HG03103 (cell line): ENCODE results near the gene ADCY4.
"Not testable (repeated sequence)": the region's sequence is repeated elsewhere in the genome, so short reads cannot be mapped to it uniquely, and the experiment has no call there.

ENCODE experiments used
- ATAC-seq: cut with Tn5 transposase; IDR thresholded peaks from one replicate; pipeline ENCODE4 v1.9.1; 2021; ENCODE audit warnings: low read depth; ENCODE audit not compliant: unreplicated experiment

Gene ADCY4

GRCh38 chr14:24367514-24368211 is 32.8 kb upstream of the ADCY4 start, which contains the start of gene NFATC4:
Gene NFATC4, plus strand, starts transcription at chr14:24368184. Its CDS starts 157 bp downstream, at chr14:24368341.
- no peak for ATAC-seq

- ATAC-seq = peak; percentile 50
Measured at GRCh38 chr14:24366721-24367513, 32.0 kb upstream of the ADCY4 start.

DNA sequence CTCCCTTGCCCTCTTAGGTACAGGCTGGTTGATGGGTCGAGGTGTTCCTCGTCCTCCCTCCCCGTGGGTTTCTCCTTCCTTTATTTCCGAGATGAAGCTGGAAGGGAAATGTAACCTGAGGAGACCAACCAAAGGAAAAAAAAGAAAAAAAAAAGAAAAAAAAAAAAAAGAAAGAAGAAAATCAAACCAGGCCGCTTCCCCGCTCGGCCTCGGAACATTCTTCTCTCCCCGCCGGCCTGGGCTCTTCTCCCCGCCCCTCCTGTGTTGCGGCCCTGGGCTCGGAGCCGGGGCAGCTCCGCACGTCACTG is 31.5 kb upstream of the ADCY4 start:
- no peak for ATAC-seq

DNA sequence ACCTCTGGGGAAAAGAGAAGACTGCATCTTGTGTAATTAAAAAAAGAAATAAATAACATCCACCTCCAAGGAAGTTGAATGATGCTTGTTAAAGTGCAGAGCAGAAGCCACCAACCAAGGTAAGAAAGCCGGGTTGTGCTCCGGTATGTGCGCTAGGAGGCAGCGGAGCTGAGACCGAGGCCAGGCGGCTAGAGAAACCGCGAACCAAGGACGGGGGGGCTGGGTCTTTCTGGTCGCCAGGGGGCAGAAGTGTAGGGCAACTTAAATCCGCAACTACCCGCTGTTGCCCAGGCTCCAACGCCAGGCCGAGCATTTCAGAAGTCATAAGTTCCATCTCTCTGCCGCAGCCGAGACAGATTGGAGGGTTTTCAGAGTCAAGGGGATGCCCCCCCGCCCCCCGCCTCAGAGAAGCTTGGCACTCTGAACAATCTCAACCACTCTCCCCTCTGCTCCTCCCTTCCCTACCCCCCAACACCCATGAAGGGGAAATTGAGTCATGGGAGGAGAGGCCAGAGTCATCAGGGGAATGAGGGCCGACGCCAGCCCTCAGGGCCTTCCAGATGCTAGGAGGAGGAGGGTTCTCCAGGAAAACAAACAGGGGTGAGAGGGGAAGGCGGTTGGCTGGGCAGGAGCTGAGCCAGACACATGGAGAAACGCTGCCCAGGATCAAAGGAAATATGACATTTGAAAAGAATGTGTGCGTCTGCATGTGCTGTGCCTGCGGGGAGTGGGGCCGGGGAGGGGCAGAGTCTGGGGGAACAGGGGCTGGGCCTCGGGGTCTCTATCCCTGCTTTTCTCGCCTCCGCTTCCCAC is 30.9 kb upstream of the ADCY4 start:
- no peak for ATAC-seq

DNA sequence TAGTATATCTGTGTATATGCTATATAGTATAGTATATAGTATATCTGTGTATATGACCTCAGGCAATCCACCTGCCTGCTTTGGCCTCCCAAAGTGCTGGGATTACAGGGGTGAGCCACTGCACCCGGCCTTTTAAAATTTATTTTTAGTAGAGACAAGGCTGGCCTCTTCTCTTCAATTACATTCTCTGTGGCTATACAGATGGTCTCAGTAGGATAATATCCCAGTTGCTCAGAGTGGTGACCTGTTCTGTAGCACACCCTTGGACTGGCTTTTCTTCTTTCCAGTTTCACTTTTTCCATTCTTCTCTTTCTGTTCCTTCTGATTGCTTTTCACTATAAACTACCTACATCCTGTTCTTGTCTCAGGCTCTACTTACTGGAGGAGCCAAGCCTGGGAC is 30.0 kb upstream of the ADCY4 start:
- ATAC-seq = no peak

DNA sequence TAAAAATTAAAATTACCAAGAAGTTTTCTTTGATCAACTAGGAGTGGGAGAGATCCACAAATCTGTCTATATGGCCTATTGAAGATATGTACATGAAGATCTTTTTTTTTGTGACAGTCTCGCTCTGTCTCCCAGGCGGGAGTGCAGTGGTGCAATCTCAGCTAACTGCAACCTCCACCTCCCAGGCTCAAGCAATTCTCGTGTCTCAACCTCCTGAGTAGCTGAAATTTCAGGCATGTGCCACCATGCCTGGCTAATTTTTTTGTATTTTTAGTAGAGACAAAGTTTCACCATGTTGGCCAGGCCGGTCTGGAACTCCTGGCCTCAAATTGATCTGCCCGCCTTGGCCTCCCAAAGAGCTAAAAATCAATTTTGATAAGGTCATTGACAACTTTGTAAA is 28.5 kb upstream of the ADCY4 start:
- ATAC-seq = no peak

DNA sequence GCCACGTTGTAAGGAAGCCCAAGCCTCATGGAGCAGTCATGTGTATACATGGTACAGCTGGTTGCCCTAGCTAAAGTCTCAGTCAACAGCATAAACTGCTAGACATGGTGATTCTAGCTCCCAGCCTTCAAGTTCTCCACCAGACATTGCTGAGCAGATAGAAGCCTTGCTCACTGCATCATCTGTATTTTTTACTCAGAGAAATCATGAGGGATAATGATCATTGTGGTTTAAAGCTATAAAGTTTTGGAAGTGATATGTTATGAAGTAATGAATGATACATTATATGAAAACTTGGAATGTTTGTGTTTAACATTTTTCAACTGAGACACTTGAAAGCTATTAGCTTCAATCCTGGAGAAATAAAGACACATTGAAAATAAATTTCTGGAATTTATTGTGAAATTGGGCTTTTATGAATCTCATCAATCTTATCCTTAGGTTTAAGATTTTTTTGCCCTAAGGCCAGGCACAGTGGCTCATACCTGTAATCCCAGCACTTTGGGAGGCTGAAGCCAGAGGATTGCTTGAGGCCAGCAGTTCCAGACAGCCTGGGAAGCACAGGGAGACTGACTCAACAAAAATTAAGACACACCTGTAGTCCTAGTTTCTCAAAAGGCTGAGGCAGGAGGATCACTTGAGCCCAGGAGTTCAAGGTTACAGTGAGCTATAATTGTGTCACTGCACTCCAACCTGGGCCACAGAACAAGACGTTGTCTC is 27.5 kb upstream of the ADCY4 start:
- ATAC-seq = no peak

DNA sequence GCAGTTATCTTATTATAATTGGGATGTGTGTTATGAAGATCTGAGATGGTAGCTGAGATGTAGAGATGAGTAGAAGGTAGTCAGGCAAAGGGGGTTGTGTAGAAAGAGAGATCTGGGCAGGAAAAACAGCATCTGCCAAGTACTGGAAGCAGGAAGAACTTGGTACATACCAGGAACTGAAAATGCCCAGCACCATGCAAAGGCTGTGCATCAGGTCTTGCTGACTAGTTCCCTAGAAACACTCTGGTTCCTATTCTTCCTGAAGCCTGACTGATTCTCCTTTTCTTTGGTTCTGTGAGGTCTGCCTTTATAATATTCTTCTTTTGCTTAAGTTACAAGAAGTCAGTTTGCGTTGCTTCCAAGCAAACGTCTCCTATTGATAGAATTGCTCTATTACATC is 26.5 kb upstream of the ADCY4 start:
- ATAC-seq = no peak

DNA sequence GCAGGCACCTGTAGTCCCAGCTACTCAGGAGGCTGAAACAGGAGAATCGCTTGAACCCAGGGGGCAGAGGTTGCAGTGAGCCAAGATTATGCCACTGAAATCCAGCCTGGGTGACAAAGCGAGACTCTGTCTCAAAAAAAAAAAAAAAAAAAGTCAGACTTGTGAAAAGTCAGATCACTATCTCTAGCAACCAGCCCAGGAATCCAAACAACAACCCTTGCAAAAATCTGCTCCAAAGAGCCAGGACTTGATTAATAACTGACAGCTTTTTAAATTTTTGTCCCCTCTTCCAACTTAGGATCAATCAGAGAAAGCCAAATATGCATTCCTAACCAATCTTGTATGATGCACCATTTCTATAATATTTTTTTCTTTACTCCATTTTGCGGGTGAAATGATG is 25.4 kb upstream of the ADCY4 start:
- ATAC-seq = no peak

DNA sequence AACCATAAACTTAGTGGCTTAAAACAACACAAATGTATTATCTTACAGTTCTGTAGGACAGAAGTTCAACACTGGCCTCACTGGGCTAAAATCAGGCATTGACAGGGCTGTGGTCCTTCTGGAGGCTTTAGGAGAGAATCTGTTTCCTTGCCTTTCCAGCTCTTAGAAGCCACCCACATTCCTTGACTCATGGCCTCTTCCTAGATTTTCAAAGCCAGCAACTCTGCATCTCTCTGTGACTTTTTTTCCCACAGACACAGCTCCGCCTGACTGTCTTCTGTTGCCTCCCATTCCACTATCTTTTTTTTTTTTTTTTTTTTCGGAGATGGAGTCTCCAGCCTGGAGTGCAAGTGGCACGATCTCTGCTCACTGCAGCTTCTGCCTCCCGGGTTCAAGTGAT is 21.3 kb upstream of the ADCY4 start:
- ATAC-seq = no peak

DNA sequence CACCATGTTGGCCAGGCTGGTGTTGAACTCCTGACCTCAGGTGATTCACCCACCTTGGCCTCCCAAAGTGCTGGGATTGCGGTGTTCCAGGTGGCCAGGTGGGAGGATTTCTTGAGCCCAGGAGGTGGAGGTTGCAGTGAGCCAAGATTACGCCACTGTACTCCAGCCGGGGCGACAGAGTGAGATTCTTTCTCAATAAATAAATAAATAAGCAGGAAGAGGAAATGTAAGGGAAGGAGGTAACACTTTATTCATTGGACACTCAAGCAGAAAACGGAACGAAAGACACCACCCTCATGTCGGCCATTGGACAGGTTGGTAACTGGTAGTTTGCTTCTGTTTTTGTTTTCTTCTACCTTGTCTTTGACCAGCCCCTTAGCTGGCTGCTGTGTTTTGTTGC is 20.1 kb upstream of the ADCY4 start:
- no peak for ATAC-seq

GRCh38 chr14:24354482-24354825 is 19.6 kb upstream of the ADCY4 start:
- not testable (repeated sequence) for ATAC-seq

- ATAC-seq = no peak
Measured at GRCh38 chr14:24353559-24354481, 18.9 kb upstream of the ADCY4 start.

- ATAC-seq = no peak
Measured at GRCh38 chr14:24351517-24351916, 16.6 kb upstream of the ADCY4 start.

GRCh38 chr14:24349742-24350141 is 14.9 kb upstream of the ADCY4 start:
- ATAC-seq = no peak

DNA sequence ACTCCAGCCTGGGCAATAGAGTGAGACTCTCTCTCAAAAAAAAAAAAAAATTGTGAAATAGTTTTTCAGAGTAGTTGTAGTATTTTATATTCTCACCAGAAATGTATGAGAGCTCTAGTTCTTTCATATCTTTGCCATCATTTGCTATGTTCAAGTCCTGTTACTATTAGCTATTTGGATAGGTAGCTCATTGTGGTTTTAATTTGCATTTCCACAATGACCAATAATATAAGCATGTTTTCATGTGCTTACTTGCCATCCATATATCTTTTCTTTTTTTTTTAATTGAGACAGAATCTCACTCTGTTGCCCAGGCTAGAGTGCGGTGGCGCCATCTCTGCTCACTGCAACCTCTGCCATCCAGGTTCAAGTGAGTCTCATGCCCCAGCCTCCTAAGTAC is 13.3 kb upstream of the ADCY4 start:
- ATAC-seq = no peak

DNA sequence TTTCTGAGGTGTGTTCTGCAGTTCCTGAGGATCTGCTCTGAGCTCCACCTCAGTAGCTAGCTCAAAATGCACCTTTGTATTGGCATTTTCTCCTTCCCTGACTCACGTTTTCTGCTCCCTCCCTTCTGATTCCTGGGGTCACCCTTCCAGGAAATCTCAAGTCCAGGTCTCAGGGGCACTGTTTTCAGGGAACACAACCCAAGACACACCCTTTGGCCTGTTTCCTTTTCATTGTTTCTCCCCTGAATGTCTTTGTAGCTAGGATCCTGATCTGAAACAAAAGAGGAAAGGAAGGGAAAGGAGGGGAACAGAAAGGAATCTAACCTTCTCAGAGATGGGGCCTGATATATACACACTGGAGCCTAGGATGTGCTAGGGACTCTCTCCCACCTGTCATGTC is 12.3 kb upstream of the ADCY4 start:
- no peak for ATAC-seq

- no peak for ATAC-seq
Measured at GRCh38 chr14:24343795-24344660, 9.2 kb upstream of the ADCY4 start.

DNA sequence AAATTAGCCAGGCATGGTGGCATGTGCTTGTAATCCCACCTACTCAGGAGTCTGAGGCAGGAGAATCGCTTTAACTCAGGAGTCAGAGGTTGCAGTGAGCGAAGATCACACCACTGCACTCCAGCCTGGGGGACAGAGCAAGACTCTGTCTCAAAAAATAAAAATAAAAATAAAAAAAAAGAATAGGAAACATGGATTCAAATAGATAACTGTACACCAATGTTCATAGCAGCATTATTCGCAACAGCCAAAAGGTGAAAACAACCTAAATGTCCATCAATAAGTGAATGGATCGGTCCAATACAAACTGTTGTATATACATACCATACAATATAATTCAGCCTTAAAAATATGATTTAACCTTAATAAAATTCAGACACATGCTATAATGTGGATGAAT is 8.0 kb upstream of the ADCY4 start:
- no peak for ATAC-seq
